ENCODE data around the gene FOXL1.

DNA sequence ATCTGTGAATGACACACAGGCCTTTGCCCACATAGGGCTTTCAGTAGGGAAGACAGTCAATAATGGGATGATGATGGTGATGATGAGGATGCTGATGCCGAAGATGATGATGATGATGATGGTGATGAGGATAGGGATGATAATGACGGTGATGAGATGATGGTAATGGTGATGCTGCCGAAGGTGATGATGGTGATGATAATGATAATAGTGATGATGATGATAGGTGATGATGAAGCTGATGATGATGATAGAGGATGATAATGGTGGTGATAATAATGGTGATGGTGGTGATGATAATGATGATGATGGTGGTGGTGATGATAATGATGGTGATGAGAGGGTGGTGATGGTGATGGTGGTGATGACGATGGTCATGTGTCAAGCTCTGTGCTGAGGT, 12.9 kb downstream of the FOXL1 start:
- TF ChIP-seq, protein P1, sequence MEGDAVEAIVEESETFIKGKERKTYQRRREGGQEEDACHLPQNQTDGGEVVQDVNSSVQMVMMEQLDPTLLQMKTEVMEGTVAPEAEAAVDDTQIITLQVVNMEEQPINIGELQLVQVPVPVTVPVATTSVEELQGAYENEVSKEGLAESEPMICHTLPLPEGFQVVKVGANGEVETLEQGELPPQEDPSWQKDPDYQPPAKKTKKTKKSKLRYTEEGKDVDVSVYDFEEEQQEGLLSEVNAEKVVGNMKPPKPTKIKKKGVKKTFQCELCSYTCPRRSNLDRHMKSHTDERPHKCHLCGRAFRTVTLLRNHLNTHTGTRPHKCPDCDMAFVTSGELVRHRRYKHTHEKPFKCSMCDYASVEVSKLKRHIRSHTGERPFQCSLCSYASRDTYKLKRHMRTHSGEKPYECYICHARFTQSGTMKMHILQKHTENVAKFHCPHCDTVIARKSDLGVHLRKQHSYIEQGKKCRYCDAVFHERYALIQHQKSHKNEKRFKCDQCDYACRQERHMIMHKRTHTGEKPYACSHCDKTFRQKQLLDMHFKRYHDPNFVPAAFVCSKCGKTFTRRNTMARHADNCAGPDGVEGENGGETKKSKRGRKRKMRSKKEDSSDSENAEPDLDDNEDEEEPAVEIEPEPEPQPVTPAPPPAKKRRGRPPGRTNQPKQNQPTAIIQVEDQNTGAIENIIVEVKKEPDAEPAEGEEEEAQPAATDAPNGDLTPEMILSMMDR (IDR thresholded peaks at IDR 0.05), result no peak
- TF ChIP-seq POLR2AphosphoS5 (IDR thresholded peaks at IDR 0.05; ENCODE audit: low read depth, low read length), result no peak
